Smooth muscle cell of the pulmonary artery (primary cell): Measurements from ENCODE around the gene TUBB3. TPM values are rescaled to one million over a fixed set of nuclear protein-coding genes. Genes with fewer than 3 reads are reported as not detected.

Source experiments
- total RNA-seq: library from RNA; depleted of rRNA; stranded (reverse); fragments of >200 nt; gene quantifications from 2 replicates; pipeline ENCODE4 v1.2.3, GENCODE V29; 2014

TUBB3 gene
- total RNA-seq = 245 and 308 TPM in 2 replicates

DNA sequence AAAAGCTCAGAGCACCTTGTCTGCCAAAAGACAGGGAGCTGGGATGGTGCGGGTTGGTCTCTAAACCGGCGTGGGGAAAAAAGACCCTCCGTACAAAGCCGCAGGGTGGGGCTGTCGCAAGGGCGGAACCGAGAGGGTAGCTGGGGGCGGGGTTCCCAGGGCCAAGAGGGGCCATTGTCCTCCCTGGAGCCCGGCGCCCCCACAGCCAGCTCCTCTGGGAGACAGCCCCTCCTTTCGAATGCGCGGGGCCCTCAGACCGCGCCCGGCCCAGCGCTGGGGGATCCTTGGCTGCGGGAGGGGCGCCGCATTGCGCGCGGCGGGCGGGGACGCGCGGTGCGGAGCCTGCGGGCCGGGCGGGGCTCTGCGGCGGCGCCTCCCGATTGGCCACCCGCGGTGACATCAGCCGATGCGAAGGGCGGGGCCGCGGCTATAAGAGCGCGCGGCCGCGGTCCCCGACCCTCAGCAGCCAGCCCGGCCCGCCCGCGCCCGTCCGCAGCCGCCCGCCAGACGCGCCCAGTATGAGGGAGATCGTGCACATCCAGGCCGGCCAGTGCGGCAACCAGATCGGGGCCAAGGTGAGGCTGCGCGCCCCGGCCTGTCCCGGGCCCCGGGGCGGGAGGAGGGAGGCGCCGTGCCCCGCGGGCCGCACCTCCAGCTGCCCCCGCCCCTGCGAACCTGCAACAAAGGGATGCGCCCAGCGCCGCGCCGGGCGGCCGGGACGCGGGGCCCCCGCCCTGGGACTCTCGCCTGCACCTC, at the start of gene TUBB3:
TUBB3 (plus strand) TSS at position 459 of the 756 bp plus-strand sequence; CDS start at position 519, 60 bp downstream.

DNA sequence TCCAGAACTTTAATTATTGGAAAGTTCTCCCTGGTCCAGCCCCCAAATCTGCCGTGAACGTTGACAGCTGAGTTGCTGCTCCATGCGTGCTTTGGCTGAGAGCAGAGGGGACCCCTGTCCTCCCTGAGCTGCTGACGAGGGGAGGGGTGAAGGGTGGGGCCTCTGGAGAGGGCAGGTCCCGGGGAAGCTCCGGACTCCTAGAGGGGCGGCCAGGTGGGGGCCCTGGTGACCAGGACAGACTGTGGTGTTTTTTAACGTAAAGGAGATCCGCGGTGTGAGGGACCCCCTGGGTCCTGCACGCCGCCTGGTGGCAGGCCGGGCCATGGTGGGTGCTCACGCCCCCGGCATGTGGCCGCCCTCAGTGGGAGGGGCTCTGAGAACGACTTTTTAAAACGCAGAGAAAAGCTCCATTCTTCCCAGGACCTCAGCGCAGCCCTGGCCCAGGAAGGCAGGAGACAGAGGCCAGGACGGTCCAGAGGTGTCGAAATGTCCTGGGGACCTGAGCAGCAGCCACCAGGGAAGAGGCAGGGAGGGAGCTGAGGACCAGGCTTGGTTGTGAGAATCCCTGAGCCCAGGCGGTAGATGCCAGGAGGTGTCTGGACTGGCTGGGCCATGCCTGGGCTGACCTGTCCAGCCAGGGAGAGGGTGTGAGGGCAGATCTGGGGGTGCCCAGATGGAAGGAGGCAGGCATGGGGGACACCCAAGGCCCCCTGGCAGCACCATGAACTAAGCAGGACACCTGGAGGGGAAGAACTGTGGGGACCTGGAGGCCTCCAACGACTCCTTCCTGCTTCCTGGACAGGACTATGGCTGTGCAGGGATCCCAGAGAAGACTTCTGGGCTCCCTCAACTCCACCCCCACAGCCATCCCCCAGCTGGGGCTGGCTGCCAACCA, 4.4 kb upstream of the TUBB3 start, which contains the start of gene MC1R:
MC1R (plus strand) TSS at position 410 of the 895 bp plus-strand sequence; CDS start at position 807, 397 bp downstream.

Other genes with a start within 250 kb of the TUBB3 start
- gene CDK10, start 236.7 kb upstream of the TUBB3 start, total RNA-seq = 32.4 and 42.5 TPM in 2 replicates
- gene SPATA2L, start 221.6 kb upstream of the TUBB3 start, total RNA-seq = 8.8 and 15.6 TPM in 2 replicates
- 9.8 and 13.8 TPM in 2 replicates for gene VPS9D1, start 202.4 kb upstream of the TUBB3 start, total RNA-seq
- 9.4 and 19.6 TPM in 2 replicates for gene ZNF276, start 201.8 kb upstream of the TUBB3 start, total RNA-seq
- gene FANCA, start 106.7 kb upstream of the TUBB3 start, total RNA-seq = 4.2 and 5.4 TPM in 2 replicates
- 0.72 and 1.1 TPM in 2 replicates for gene SPIRE2, start 94.9 kb upstream of the TUBB3 start, total RNA-seq
- 138 TPM in 2 replicates for gene TCF25, start 49.8 kb upstream of the TUBB3 start, total RNA-seq
- gene MC1R, start 4.5 kb upstream of the TUBB3 start, total RNA-seq = 6.0 and 7.9 TPM in 2 replicates
- 71.6 and 86.4 TPM in 2 replicates for gene DEF8, start 25.4 kb downstream of the TUBB3 start, total RNA-seq
- gene DBNDD1, start 96.1 kb downstream of the TUBB3 start, total RNA-seq = 1.9 and 5.4 TPM in 2 replicates
- not detected in 2 replicates for gene PRDM7, start 154.0 kb downstream of the TUBB3 start, total RNA-seq